K562 (cell line): ENCODE results near the gene DNAJC9. TPM values are rescaled to one million over a fixed set of nuclear protein-coding genes. Genes with fewer than 3 reads are reported as not detected.

Source experiments
- BACH1 ChIP-seq: fragments of 200-800 bp; sonication (Bioruptor generic); IDR thresholded peaks from 2 replicates; pipeline ENCODE4 v1.6.1; 2016; ENCODE audit warnings: missing genetic modification characterization, missing compliant biosample characterization
- FOXA3 ChIP-seq, 2 experiments: fragments of 450-650 bp in 1 of 2; sonication (generic) in 1 of 2; formaldehyde crosslinking; IDR thresholded peaks in 1 of 2; conservative IDR thresholded peaks in 1 of 2; 2 replicates each; pipeline versions ENCODE4 v1.4.0 to v1.8.0; 2020 to 2022; ENCODE audit warnings: mild to moderate bottlenecking in 2 of 2, missing genetic modification reagents in 1 of 2
- KDM2B ChIP-seq: fragments of 250-450 bp; sonication (Bioruptor Pico); IDR thresholded peaks from 2 replicates; pipeline ENCODE4 v1.8.0; 2021; ENCODE audit warnings: mild to moderate bottlenecking, moderate library complexity
- KLF16 ChIP-seq: IDR thresholded peaks from 2 replicates; pipeline ENCODE4 v1.6.1; 2016; ENCODE audit warnings: antibody characterized with exemption
- NONO ChIP-seq, 2 experiments: fragments of 200-400 bp in 1 of 2; fragments of 450-650 bp in 1 of 2; formaldehyde crosslinking in 1 of 2; IDR thresholded peaks; 2 replicates each; pipeline ENCODE4 v1.6.1; 2017; ENCODE audit warnings: low read depth in 2 of 2, mild to moderate bottlenecking in 2 of 2, moderate library complexity in 2 of 2, low read length in 1 of 2
- SMAD2 ChIP-seq: fragments of 150-350 bp; IDR thresholded peaks from 2 replicates; pipeline ENCODE4 v1.6.1; 2014; ENCODE audit warnings: low read depth, mild to moderate bottlenecking, low read length
- TAF1 ChIP-seq: IDR thresholded peaks from 2 replicates; pipeline ENCODE4 v1.6.1; 2011; ENCODE audit warnings: mild to moderate bottlenecking, low read length, moderate library complexity; ENCODE audit not compliant: insufficient read depth, control insufficient read depth, severe bottlenecking; ENCODE audit errors: extremely low read depth
- TAL1 ChIP-seq: fragments of 450-650 bp; IDR thresholded peaks from 2 replicates; pipeline ENCODE4 v1.6.1; 2016; ENCODE audit warnings: mild to moderate bottlenecking
- YY1 ChIP-seq, 3 experiments: IDR thresholded peaks; 2 replicates each; pipeline ENCODE4 v1.6.1; 2011; ENCODE audit warnings: low read length in 2 of 3, mild to moderate bottlenecking in 2 of 3, moderate library complexity in 2 of 3, borderline replicate concordance in 1 of 3, control low read depth in 1 of 3, low read depth in 1 of 3; ENCODE audit not compliant: insufficient read depth in 3 of 3, insufficient replicate concordance in 2 of 3, control insufficient read depth in 1 of 3, insufficient read length in 1 of 3; ENCODE audit errors: extremely low read depth in 1 of 3
- polyA plus RNA-seq, 8 experiments: library from polyadenylated mRNA; depleted of rRNA in 4 of 8; stranded (reverse) in 5 of 8; unstranded in 3 of 8; fragments of >200 nt; fragmentation: Nextera tagmentation in 2 of 8; fragmentation: Illumina TruSeq in 1 of 8; extraction: Ambion mirVana in 2 of 8; extraction: Trizol in 1 of 8; gene quantifications; 2 replicates each; pipeline versions ENCODE4 v1.2.1 to v1.2.3, GENCODE V29; 2011 to 2014; ENCODE audit warnings: inconsistent platforms in 1 of 8, missing spikeins in 1 of 8
- total RNA-seq, 7 experiments: library from RNA; depleted of rRNA in 6 of 7; stranded (reverse); fragments of >200 nt in 6 of 7; fragmentation: Illumina TruSeq in 2 of 7; extraction: Trizol in 2 of 7; gene quantifications; 2 replicates each; pipeline versions ENCODE4 v1.2.1 to v1.2.3, GENCODE V29; 2011 to 2021; ENCODE audit warnings: low replicate concordance in 1 of 7
- TF ChIP-seq, protein P1 (sequence below): IDR thresholded peaks from 3 replicates; pipeline ENCODE4 v1.6.1; 2011; ENCODE audit warnings: borderline replicate concordance, mild to moderate bottlenecking; ENCODE audit not compliant: insufficient read length, insufficient read depth
- TF ChIP-seq, protein P2 (sequence below): fragments of 250-450 bp; sonication (Bioruptor Pico); IDR thresholded peaks from 2 replicates; pipeline ENCODE4 v1.5.0; 2021; ENCODE audit warnings: mild to moderate bottlenecking, moderate library complexity
- TF ChIP-seq, protein P3 (sequence below), 2 experiments: fragments of 450-650 bp; IDR thresholded peaks; 2 replicates each; pipeline ENCODE4 v1.6.1; 2018; ENCODE audit warnings: mild to moderate bottlenecking in 2 of 2, low read depth in 1 of 2; ENCODE audit not compliant: partially characterized antibody in 2 of 2
- TF ChIP-seq, protein P4 (sequence below): sonication (generic); formaldehyde crosslinking; IDR thresholded peaks from 2 replicates; pipeline ENCODE4 v1.4.0; 2020; ENCODE audit warnings: mild to moderate bottlenecking, missing genetic modification reagents

Gene DNAJC9
- total and polyA plus RNA-seq, 9 of the 15 experiments (the other 6 are each of a cell fraction or from before 2014, with no cell fraction given) = 66.7 to 133 (median 102) TPM

DNA sequence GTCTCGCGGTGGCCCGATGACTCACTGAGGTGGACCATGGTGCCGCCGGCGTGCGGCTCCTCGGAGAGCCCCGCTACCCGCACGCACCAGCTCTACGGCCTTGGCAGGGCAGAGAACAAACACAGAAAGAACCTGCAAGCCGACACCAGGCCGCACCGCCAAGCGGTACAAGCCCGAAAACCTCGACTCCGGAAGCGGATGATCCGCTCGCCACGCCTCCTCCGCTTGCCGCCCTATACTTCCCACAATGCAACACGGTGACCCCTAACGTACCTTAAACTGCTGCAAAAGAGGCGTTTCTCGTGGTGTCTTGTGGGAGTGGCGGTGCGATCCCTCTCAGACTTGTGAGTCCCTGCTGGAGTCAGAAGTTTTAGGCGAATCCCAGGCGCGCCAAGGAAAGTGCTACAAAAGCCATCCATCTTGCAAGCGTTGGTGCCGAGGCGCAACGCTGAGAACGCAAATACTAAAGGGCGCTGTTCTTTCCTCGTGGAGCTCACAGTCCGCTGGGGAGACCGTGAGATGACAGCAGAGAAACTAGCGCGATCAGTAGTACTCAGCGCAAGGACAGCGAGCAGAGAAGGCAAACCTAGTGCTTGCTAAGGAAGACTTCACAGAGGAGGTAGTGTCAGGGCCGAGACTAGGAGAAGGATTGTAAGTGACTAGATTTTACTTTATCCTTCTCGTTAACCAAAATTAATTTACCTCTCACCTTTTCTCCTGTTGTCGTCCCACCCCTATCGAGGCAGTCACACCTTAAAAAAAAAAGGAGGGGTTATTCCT, 5.6 kb upstream of the DNAJC9 start, which contains the start of gene MRPS16 (continued):
- TF ChIP-seq YY1 (IDR thresholded peaks at IDR 0.05; ENCODE audit: borderline replicate concordance in 1 of 3, control insufficient read depth in 1 of 3, extremely low read depth in 1 of 3, insufficient read depth in 3 of 3, insufficient read length in 1 of 3, insufficient replicate concordance in 2 of 3, low read depth in 1 of 3, low read length in 2 of 3) (peak in 1 of 3 experiments; percentile 78), TAF1 (peak; percentile 96), BACH1 (tag) (0 out of 2 replicates have a peak, but pooled peaks have one; percentile 68), FOXA3 (CRISPR knock-in tag; conservative IDR thresholded peaks at IDR 0.05 in 1 of 2, IDR thresholded peaks at IDR 0.05 in 1 of 2) (0 out of 4 replicates have a peak, but pooled peaks of 1 of the 2 experiments have one; percentile 10), SMAD2 (no peak), TAL1 (0 out of 2 replicates have a peak, but pooled peaks have one; percentile 3), NONO (IDR thresholded peaks at IDR 0.05; ENCODE audit: low read depth in 2 of 2, low read length in 1 of 2) (peak in 1 of 2 experiments; percentile 63; a peak in 1 of 4 replicates), KDM2B (CRISPR knock-in tag) (peak; percentile 72; the same call in 1 of the 2 replicates), KLF16 (no peak)
- TF ChIP-seq, protein P1, sequence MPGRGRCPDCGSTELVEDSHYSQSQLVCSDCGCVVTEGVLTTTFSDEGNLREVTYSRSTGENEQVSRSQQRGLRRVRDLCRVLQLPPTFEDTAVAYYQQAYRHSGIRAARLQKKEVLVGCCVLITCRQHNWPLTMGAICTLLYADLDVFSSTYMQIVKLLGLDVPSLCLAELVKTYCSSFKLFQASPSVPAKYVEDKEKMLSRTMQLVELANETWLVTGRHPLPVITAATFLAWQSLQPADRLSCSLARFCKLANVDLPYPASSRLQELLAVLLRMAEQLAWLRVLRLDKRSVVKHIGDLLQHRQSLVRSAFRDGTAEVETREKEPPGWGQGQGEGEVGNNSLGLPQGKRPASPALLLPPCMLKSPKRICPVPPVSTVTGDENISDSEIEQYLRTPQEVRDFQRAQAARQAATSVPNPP = no peak
- TF ChIP-seq, protein P2, sequence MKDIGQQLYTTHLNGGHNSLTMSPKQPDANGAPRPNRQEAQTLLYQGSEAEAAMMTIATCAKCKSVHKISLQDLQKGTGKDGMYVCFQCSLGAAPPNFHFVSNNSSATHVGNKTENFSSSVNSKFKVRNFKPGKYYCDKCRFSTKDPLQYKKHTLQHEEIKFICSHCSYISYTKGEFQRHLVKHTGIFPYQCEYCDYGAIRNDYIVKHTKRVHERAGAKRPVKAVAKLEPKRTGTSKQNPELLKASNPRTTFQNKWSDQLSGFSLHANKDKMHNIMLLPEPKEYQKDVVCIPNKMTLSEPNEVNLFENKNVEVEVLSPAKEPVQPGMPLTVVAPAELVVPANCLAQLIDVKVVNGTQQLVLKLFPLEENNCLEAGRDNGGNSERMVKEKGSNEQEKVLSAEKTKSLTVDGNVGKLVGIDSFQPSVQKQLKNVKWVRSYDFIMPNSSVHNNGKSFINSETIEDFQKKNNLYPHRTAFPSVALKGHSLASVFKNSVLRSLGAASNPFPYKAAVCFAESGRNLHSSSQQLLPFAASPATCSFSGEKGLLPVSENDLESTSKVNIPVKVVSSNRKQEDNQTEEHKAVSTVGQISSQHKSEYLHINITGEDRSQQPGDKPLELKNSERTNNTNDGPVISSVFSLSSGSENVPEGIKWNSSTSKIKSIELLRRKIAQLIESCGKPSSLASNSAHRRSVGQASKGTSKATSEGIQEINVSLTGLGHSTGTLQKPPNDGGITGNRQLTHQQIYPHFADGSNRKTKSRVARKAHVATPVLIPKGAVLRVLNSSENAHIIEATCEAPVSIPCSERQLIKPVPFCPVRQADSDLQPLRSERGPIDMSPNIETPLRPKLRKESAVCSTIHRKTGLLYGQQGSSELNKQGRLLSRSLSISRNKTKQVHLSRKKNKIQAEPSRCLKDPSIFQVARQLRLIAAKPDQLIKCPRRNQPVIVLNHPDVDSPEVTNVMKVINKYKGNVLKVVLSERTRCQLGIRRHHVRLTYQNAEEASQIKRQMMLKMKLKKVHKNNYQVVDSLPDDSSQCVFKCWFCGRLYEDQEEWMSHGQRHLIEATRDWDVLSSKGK = no peak
- TF ChIP-seq, protein P3, sequence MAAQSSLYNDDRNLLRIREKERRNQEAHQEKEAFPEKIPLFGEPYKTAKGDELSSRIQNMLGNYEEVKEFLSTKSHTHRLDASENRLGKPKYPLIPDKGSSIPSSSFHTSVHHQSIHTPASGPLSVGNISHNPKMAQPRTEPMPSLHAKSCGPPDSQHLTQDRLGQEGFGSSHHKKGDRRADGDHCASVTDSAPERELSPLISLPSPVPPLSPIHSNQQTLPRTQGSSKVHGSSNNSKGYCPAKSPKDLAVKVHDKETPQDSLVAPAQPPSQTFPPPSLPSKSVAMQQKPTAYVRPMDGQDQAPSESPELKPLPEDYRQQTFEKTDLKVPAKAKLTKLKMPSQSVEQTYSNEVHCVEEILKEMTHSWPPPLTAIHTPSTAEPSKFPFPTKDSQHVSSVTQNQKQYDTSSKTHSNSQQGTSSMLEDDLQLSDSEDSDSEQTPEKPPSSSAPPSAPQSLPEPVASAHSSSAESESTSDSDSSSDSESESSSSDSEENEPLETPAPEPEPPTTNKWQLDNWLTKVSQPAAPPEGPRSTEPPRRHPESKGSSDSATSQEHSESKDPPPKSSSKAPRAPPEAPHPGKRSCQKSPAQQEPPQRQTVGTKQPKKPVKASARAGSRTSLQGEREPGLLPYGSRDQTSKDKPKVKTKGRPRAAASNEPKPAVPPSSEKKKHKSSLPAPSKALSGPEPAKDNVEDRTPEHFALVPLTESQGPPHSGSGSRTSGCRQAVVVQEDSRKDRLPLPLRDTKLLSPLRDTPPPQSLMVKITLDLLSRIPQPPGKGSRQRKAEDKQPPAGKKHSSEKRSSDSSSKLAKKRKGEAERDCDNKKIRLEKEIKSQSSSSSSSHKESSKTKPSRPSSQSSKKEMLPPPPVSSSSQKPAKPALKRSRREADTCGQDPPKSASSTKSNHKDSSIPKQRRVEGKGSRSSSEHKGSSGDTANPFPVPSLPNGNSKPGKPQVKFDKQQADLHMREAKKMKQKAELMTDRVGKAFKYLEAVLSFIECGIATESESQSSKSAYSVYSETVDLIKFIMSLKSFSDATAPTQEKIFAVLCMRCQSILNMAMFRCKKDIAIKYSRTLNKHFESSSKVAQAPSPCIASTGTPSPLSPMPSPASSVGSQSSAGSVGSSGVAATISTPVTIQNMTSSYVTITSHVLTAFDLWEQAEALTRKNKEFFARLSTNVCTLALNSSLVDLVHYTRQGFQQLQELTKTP (IDR thresholded peaks at IDR 0.05; ENCODE audit: low read depth in 1 of 2, partially characterized antibody in 2 of 2) = peak in 1 of 2 experiments; percentile 93
- TF ChIP-seq, protein P4, sequence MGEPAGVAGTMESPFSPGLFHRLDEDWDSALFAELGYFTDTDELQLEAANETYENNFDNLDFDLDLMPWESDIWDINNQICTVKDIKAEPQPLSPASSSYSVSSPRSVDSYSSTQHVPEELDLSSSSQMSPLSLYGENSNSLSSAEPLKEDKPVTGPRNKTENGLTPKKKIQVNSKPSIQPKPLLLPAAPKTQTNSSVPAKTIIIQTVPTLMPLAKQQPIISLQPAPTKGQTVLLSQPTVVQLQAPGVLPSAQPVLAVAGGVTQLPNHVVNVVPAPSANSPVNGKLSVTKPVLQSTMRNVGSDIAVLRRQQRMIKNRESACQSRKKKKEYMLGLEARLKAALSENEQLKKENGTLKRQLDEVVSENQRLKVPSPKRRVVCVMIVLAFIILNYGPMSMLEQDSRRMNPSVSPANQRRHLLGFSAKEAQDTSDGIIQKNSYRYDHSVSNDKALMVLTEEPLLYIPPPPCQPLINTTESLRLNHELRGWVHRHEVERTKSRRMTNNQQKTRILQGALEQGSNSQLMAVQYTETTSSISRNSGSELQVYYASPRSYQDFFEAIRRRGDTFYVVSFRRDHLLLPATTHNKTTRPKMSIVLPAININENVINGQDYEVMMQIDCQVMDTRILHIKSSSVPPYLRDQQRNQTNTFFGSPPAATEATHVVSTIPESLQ (CRISPR knock-in tag) = no peak; the same call in 1 of the 2 replicates
